DMS79 treated with DMSO at 0.1 percent for 48 hours (cell line): ENCODE measurements around the gene PDXK.

Source experiments
- DNase-seq: peaks from one replicate; lab custom pipeline; 2025; lab: John Stamatoyannopoulos, UW

PDXK gene

DNA sequence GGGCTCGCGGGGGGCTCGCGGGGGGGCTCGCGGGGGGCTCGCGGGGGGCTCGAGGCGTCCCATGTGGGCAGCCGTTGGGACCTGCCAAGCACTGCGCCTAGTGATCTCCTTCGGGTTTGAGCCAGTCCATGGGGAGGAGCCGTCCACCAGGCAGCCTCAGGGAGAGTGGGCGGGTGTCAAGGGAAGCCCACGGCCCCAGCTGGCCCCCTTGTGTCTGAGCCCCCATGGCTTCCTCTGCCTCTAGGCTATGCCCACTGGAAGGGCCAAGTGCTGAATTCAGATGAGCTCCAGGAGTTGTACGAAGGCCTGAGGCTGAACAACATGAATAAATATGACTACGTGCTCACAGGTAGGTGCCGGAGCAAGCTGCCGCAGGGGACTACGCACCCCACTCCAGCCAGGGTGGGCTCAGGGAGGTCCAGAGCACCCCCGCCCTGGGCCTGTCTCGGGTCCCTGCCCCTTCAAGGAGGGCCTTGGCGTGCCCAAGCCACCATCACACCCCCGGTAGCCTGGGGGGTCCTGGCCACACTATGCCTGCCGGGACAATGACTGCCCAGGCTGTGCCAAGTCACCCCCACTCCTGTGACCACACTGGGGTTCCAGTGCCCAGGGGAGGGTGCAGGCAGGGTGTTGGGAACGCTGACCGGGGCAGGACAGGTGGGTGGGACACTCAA lies 22.6 kb downstream of the PDXK start:
- DNase-seq: no peak

DNA sequence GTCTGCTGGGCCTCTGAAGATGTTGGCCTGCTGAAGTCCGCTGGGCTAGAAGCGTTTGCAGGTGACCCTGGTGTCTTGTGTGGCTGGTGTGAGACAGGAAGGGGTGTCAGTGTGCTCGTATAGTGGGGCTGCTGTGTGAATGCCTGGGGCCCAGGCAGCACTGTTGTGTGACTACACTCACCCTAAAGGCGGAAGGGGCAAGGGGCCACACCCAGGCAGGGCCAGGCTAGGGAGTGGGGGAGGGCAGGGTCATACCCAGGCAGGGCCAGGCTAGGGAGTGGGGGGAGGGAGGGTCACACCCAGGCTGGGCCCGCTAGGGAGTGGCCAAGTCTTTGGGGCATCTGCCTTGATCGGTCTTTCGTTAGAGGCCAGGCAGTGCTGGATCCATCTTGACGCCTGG lies 25.0 kb downstream of the PDXK start:
- no peak for DNase-seq

DNA sequence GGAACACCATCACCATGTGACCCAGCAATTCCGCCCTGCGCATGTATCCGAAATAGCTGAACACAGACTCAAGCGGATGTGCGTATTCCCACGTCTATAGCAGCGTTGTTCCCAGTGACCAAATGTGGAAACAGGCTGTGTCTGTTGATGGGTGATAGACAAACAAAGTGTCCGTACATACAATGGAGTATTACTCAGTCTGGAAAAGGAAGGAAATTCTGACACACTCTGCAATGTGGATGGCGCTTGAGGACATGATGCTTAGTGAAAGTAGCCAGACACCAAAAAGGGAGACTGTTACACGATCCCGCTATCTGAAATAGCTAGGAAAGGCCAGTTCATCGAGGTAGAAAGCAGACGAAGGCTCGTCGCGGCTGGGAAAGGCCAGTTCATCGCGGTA lies 25.8 kb downstream of the PDXK start:
- DNase-seq: no peak

DNA sequence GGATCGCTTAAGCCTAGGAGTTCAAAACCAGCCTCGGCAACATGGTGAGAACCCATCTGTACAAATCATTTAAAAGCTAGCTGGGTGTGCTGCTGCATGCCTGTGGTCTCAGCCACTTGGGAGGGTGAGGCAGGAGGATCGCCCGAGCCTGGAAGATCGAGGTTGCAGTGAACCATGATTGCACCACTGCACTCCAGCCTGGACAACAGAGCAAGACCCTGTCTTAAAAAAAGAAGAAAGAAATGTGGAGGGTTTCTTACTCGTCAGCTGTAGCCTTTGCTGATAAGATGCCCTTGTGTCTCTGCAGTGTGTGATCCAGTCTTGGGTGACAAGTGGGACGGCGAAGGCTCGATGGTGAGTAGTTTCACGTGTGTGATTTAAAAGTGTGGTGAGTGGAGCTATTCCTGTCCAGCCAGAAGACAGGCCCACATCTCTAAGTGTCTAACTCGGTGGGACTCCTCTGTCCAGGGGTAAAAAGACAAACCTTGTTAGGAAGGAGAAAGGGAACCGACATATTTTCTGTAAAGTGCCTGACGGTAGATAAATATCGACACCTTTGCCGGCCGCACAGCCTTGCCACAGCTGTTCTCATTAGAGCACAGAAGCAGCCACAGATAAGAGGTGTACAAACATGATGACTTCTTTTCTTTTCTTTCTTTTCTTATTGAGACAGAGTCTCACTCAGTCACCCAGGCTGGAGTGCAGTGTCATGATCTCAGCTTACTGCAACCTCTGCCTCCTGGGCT lies 27.0 kb downstream of the PDXK start:
- DNase-seq: no peak

DNA sequence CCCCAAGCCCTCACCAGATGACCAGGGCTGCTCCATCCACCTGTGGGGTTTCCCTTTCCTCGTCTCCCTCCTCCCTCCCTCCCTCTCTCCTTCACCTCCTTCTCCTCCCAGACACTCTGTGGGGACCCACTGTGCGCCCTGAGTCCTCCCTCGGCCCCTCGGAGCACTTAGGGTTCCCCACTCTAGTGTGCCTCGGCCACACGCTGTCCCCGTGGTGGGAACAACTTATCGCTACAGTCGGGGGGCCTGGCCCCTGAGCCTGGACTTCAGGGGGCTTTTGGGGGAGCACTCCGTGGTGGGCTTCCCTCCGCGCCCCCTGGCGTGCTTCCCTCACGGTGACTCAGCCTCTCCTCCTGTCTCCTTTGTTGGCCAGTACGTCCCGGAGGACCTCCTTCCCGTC lies 29.7 kb downstream of the PDXK start:
- DNase-seq: no peak

DNA sequence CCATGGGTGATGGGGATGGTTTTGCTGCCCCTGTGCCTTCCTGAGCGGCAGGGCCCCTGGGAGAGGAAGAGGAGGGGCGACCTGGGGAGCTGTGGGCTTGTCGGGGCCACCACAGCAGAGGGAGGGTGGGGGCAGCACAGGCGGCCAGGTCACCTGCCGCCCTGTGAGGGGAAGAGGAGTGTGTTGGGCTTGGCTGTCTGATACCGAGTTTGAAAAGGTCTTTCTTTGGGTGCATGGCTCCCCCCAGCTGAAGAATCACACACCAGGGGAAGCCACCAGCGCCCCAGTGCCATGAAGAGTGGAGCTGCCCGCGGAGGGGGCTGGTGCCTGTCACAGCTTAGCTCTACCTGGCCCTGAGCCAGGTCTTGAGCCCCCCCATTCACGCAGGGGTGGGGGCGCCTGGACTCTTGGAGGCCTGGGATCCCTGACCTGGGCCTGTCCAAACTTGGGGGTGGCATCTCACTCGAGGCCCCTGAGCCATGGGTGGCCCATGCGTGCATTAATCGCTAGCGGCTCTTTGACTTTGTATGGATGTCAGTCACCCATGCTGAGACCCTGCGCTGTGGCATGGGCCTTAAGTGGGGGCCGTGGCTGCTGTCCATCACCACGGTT lies 30.8 kb downstream of the PDXK start:
- no peak for DNase-seq

DNA sequence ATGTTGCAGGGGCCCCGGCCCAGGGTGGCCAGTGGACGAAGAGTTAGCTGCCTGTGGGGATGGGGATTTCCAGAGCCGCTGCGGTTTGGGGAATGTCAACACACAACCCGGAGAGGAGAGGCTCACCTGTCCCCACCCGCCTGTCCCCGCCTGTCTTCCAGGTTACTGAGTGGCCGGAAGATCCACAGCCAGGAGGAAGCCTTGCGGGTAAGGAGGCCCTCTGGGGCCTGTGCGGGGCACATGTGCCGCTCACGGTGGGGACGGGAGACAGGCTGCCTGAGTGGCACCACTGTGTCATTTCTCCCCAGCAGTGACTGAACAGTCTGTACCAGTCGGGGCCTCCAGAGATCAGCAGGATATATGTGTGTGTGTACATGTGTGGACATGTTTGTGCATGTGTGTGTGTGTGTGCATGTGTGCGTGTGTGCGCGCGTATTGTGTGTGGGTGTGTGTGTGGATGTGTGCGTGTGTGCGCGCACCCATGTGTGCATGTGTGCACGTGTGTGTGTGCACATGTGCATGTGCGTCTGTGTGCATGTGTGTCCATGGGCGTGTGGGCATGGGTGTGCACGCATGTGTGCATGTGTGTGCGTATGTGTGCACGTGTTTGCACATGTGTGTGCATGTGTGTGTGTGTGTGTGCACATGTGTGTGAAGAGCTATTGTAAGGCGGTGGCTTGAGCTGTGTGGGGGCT lies 31.6 kb downstream of the PDXK start:
- DNase-seq: no peak

DNA sequence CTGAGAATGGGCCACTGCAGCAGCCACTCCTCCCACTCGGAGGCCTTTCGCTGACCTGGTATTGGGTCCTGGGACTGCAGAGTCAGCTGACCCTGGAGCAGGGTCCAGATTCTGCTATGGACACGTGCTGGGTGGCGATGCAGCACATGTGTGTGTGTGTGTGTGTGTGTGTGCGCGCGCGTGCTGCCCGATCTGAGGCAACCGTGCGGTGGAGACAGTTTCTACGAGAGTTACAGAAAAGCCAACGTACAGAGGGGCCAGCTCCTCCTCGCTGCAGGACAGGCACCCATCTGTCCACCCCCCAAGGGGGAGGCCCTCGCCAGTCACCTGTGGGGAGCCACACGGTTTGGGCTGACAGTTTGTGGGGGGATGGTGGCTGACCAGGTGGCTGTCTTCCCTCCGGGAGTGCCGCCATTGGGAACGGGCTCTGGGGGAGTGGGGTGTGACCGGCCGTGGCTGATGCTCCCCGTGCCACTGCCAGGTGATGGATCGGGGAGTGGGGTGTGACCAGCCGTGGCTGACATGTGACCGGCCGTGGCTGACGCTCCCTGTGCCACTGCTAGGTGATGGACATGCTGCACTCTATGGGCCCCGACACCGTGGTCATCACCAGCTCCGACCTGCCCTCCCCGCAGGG lies 33.1 kb downstream of the PDXK start:
- DNase-seq: no peak

DNA sequence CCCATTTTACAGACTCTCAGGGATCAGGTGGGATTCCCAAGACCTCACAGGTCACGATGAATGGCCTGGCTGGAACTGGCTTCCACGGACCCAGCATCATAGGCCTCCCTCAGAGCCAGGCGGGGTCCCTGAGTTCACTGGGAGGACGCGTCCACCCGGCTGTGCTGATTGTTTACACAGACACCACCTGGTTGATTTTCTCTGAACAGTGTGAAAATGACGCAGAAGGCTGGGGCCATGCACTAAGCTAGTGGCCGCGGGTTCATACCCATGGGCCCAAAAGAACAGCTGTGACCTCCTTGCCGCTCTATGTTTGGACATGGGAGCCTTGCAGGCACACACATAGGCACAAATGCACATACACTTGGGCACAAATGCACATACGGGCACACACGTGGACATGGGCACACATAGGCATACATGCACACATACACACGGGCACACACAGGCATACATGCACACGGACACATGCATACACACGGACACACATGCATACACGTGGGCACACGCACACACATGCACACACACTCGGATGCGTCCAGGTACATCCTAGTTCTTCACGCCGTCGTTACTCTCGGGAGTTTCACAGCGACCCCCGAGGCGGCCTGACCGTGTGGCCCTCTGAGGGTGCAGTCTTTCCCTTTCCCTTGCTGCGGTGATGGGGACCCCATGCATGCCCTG lies 34.0 kb downstream of the PDXK start:
- no peak for DNase-seq

DNA sequence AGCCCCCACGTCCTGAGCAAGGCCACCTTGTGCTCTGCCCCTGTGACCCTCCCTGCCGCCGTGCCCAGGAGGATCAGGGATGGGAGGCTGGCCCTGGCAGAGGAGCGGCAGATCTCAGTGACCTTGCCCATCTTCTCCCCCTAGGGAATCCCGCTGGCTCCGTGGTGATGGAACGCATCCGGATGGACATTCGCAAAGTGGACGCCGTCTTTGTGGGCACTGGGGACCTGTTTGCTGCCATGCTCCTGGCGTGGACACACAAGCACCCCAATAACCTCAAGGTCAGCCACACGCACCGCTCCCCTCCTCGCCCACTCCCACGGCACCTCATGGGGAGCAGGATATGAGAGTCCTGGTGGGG lies 34.5 kb downstream of the PDXK start:
- no peak for DNase-seq

DNA sequence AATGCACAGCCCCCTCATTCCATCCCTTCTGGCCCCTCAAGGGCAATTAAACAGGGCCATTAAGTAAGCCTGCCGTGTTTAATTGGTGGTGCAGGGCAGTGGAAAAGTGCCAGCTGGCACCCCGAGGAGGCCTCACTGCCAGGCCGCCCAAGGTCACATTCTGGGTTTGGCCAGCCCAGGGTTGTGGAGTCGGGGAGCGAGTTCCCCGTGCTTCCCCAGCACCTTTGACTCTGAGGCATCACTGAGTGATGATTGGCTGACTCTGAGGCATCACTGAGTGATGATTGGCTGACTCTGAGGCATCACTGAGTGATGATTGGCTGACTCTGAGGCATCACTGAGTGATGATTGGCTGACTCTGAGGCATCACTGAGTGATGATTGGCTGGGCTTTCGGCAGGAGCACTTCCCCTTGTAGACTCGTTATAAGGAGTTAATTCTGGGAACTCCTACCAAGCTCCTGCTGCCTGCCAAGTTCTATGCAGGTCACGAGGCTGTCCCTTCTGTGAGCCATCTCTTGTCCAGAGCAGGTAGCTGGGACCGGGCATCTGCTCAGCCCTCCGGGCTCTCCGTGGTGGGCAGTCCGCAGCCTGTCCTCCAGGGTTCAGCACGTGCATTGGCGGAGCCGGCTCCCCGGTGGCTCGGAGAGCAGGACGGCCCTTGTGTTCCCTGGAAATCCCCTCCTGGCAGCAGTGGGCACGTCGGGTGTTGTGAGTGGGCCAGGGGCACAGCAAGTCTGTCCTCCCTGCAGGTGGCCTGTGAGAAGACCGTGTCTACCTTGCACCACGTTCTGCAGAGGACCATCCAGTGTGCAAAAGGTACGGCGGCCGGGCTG lies 36.2 kb downstream of the PDXK start:
- no peak for DNase-seq

DNA sequence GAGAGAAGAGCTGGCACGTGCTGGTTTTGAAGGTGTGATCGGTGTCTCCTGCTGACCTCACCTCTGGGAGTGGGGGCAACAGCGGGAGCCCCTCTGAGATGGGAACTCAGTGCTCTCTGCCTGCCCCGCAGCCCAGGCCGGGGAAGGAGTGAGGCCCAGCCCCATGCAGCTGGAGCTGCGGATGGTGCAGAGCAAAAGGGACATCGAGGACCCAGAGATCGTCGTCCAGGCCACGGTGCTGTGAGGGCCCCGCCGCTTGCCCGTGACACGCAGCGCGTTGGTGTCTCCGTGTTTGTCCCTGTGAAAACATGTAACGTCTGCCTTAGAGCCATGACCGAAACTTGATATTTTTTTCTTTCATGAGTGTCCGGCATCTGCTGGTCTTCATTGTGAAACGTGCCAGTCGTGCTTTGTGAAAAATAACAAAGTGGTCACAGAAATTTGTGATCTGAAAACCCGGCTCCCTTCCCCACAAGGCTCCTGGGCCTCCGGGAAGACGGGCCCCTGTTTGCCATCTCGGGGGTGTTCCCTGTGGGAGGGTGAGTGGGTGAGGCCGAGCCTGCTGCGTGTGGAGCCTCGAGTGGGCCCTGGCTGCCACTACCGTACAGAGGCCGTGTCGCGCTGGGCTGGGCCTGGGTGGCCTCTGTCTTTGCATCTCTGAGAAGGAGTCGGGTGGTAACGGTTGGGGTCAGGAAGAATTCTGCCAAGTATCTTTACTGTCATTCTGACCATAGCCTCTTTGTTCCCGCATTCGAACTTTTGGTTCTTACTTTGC lies 37.1 kb downstream of the PDXK start:
- DNase-seq: no peak

DNA sequence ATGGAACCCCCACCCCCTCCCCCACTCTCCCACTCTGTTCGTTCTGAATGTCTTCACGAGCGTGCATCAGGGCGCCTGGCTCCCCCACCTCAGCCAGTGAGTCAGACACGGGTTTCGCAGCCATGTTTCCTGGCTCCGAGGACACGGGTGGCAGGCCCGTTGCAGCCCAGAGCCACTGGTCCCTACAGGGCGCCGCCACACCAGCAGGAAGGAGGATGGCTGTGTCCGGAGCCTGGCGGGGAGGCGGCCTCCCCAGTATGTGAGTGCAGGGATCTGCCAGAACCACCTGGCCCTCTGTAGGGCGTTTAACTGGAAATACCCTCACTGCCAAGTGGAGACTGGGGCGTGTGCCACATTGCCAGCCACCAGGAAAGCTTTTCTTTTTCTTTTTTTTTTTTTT lies 38.7 kb downstream of the PDXK start:
- DNase-seq: no peak

DNA sequence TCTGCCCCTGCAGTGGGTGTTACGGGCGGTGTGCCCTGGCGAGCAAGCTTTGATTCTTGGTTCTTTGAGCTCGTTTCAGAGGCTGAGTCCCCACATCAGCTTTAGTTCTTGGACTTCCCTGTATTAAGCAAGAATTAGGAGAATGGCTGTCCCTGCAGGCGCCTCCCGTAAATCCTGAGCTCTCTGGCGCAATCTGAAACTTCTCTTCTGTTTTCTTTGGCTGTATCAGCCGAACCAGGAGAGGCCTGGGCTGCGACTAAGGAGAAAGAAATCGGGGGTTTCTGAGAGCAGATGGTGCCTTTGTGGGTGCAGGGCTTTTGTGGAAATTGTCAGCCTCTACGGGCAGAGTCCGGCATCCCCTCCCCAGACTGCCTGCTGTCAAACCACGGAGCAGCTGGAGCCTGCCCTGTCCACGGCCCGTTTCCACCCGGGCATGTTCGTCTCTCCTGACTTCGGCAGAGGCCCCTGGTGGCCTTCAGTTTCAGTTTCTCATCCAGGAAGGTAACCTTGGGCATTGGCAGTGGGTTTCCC lies 39.2 kb downstream of the PDXK start:
- DNase-seq: no peak

DNA sequence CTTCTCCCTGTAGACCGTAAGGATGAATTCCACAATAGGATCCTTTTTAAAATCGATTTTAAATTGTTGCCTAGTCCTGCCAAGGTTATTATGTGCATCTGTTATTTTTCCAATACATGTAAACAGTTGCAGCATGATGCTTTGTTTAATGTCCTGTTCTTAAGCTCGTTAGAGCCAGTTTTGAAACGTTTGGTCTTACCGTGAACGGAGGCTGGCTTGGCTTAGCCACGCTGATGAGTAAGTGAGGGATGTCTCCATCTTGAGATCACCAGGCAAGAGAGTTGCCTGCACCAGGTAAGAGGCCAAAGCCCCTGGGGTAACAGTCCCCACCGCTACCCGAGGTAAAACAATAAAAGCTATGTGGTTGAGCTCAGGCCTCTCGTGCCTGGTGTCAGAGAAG lies 39.9 kb downstream of the PDXK start:
- DNase-seq: no peak

DNA sequence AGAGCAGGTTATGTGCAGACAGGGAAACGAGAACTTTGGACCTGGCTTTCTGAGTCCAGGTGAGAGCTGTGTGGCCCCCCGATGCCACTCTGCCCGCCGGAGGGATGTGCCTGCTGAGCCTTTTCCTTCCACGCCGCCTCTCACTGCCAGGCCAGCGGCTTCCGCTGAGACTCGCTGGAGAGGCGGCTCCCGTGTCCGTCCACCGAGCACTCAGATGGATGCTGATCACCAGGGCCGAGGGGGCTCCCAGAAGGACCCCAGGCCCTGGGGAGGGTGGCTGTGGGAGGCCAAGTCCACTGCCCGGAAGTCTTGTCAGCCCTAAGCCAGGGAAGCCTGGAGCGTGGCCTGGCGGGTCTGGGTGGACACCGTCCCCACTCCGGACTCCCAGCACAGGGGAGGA lies 40.7 kb downstream of the PDXK start:
- DNase-seq: no peak

DNA sequence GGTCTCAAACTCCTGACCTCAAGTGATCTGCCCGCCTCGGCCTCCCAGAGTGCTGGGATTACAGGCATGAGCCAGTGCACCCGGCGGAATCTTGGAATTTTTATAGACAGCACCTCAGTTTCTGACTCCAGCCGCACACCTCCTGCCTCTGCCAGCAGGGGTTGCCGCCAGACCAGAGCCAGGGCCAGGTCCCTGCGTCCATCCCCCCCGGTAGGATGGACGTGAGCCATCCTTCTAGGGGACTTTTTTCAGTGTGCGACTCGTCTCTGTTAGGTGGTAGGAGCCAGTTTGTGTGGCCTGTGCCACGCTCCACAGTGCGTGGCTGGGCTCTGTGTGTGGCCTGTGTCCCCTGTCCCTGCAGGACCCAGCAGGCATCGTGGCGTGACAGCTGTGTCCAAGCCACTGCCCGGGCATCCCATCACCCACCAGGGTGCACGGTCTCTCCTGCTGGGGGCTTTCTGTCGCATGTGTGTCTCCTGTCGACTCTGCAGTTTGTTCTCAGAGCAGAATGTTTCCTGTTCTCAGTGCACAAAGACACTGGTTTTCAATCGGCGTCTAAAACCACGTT lies 41.5 kb downstream of the PDXK start:
- no peak for DNase-seq

DNA sequence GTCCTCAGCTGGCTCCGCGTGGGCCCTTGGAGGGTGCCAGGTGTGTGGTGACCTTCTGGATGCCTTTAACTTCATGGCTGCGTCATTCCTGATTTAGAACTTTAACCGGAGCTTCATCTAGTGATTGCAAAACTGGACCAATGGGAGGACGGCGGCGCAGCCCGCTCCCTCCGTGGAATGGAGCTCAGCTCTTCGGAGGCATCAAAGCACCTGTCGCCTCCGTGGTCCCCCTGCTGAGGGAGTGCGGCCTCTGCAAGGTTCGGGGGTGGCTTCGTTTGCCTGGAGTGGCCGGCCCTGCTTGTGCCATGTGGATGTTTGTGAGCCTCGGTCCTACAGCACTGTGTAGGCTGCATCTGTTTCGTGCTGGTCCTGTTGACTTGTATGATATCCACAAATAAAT lies 43.0 kb downstream of the PDXK start:
- no peak for DNase-seq

DNA sequence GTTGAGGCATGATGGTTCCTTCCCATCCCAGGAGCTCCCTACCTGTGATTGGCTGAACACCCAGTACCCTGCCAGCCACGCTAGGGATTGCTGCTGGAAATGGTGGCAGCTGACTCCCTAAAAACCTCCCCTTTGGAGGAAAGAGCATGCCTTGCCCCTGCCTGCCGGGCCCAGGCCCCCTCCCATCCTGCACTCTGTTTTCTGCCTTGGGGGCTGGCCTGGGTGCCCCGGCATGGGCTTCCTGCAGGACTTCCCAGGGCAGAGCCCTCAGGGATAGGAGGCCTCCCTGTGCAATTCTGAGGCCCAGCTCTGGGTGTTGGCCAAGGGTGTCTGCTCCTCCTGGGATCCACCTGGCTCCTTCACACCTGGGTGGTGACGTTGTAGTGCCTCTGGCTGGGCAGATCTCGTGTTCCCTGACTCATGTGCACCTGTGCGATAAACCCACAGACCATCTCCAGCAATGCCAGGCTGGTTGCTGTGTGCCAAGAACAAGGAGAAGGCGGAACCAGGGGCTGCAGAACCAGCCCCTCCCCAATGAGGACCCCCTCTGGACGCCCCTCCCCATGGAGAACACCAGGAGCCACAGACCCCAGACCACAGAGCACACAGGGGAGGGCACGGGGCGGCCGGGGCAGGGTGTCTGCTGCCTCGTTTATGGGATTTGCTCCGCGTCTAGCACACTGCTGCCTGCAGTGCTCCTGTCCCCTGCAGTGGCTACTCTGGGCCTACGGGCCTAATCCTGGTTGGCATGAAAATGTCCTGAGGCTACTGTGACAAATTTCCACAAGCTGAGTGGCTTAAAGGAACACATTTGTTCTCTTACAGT lies 43.6 kb downstream of the PDXK start:
- no peak for DNase-seq
